Measurements from ENCODE around the gene UMAD1.

UMAD1 gene

GRCh38 chr7:7916064-7916463 lies 275.5 kb downstream of the UMAD1 start:
- no peak overlapping the region for H3K4me3 ChIP-seq (ENCODE audit: low read depth, low read length)

GRCh38 chr7:7917593-7917992 lies 277.0 kb downstream of the UMAD1 start:
- H3K4me3 ChIP-seq (ENCODE audit: low read depth, low read length), result no peak overlapping the region

GRCh38 chr7:7918736-7919448 lies 278.3 kb downstream of the UMAD1 start:
- H3K4me3 ChIP-seq (ENCODE audit: low read depth, low read length), result no peak overlapping the region

- no peak overlapping the region for H3K4me3 ChIP-seq (ENCODE audit: low read depth, low read length)
Measured at GRCh38 chr7:7919449-7919945, 278.9 kb downstream of the UMAD1 start.

- H3K4me3 ChIP-seq (ENCODE audit: low read depth, low read length), result no peak overlapping the region
Measured at GRCh38 chr7:7920056-7920455, 279.5 kb downstream of the UMAD1 start.

- no peak overlapping the region for H3K4me3 ChIP-seq (ENCODE audit: low read depth, low read length)
Measured at GRCh38 chr7:7920481-7920880, 279.9 kb downstream of the UMAD1 start.

- no peak overlapping the region for H3K4me3 ChIP-seq (ENCODE audit: low read depth, low read length)
Measured at GRCh38 chr7:7921830-7922229, 281.3 kb downstream of the UMAD1 start.

- H3K4me3 ChIP-seq (ENCODE audit: low read depth, low read length), result no peak overlapping the region
Measured at GRCh38 chr7:7922684-7923385, 282.3 kb downstream of the UMAD1 start.

GRCh38 chr7:7923818-7924217 lies 283.3 kb downstream of the UMAD1 start:
- no peak overlapping the region for H3K4me3 ChIP-seq (ENCODE audit: low read depth, low read length)

GRCh38 chr7:7924303-7924702 lies 283.8 kb downstream of the UMAD1 start:
- no peak overlapping the region for H3K4me3 ChIP-seq (ENCODE audit: low read depth, low read length)

Measured in iPS-11a (cell line).